CD4-positive, alpha-beta T cell treated with Interleukin-2 at 100 ng/mL for 4 hours (primary cell): Measurements from ENCODE around the gene ADCY7.

Experiments
- DNase-seq: peaks from one replicate; pipeline ENCODE4 v3.0.0-alpha.2; 2020; ENCODE audit warnings: low spot score

Gene ADCY7

DNA sequence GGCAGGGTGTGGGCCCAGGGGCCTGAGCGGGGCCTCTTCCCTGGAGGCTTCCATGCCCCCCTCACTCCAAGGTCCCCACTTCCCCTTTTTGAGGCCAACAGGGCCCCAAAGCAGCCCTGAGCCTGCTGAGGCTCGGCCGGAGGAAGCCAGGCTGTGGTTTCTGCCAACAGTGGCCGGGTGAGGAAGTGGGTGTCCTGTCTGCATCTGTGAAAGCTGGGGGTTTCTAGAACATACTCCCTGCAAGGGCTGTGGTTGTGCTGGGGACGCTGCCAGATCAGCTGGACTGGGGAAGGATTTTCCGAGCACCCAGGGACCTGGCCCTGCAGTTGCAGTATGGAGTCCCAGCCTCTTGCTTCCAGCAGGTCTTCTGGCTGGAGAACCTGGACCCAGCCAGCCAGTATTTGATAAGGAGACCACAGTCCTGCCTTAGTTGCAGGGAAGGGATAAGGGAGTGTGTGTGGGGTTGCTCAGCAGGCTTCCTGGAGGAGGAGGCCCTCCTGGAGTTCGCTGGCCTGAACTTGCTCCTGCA lies 15.7 kb downstream of the ADCY7 start:
- peak; percentile 66 for DNase-seq

DNA sequence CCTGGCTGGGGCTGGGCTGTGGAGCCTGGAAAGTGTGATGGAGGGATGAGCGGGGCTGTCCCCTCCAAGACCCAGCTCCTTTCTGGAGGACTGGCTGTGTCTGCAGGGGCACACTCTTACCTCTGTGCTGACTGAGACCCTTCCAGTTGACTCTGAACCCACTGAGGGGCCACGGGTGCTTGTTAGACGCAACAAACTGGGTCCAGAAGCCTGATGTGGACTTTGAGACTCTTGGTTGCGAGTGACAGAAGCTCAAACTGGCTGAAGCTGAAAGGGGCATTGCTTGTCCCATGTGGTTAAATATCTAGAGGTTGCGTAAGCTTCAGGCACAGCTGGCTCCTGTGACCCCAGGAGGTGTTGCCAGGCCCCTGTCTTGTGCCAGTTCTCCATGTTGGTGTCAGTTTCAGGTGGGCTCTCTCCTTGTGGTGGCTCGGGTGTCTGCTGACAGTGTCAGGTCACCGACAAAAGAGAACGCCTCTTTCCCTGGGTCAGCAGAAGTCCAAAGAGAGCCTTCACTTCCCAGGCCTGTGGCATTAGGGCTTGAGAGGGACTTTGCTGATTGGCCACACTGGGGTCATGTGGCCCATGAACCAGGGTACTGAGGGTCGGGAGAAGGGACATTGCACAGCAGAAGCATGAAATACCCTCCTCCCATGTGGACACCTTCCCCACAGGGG lies 16.7 kb downstream of the ADCY7 start:
- no peak for DNase-seq

GRCh38 chr16:50284131-50284911 lies 18.0 kb downstream of the ADCY7 start:
- no peak for DNase-seq

DNA sequence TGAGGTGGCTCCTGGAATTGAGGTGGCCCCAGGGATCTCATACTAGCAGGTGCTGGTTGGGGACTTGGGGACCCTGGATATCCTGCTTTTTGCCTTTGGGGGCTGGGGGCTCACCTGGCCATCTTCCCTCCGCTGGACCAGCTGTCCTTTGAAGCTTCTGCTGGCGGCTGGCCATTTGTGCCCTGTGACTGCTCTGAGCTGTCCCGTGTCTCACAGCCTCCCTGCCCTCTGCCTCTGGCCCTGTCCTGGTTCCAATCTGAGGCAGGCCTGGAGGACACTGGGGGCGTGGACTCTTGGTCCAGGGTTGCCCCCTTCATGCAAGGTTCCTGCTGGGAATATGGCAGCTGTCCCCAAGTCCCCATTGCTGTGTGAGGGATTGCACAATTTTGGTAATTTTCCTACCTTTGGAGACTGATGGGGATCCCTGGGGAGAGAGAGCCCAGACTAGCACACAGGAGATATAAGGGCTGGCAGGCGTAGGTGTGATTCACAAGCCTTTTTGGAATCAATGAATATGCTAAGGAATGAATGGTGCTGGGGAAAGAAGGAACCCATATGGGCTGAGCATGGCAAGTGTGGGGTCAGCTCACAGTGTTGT lies 19.2 kb downstream of the ADCY7 start:
- no peak for DNase-seq

DNA sequence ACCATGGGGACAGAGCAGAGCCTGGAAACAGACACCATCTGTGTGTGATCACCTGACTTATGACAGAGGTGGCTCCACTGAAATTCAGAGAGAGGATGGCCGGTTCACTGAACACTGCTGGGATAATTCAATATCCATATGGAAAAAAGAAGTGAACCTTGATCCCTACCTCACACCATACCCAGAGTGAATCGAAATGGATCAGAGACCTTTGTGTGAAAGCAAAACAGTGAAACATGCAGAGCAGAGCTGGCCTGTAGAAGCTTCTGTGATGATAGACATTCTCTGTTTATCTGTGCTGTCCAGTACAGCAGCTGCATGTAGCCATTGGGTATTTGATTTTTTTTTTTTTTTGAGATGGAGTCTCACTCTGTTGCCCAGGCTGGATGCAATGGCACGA lies 20.3 kb downstream of the ADCY7 start:
- DNase-seq, result no peak

DNA sequence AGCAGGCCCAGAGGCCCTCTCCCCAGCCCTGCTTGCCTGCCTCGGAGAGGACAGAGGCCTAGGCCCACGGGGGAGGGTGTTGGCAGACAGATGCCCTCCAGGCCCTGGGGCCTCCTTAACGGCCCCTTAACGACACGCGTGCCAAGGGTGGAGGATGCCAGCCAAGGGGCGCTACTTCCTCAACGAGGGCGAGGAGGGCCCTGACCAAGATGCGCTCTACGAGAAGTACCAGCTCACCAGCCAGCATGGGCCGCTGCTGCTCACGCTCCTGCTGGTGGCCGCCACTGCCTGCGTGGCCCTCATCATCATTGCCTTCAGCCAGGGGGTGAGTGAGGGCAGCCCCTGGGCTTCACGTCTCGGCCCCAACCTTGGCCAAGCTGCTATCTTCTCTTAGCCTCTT lies 21.7 kb downstream of the ADCY7 start:
- DNase-seq, result no peak

GRCh38 chr16:50288920-50289319 lies 22.6 kb downstream of the ADCY7 start:
- no peak for DNase-seq

- DNase-seq, result no peak
Observed at GRCh38 chr16:50289950-50290764, 23.8 kb downstream of the ADCY7 start.

DNA sequence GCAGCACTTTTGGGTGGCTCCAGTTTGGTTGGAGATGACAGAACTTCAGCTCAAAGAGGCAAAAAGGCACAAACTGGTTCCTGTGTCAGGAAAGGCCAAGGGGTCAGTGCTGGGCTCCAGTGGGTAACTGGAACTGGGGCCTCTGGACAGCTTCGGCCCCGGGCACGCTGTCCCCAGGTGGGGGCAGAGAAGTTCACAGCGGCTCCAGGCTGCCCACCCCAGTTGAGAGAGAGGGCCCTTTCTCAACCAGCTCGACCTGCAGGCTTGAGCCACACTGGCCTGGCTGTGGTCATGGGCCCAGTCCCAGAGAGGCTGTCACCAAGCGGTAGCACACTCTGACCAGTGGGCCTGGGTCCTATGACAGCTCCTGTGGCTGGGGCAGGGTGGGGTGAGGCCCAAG lies 24.5 kb downstream of the ADCY7 start:
- DNase-seq, result no peak

GRCh38 chr16:50291719-50292565 lies 25.6 kb downstream of the ADCY7 start:
- no peak for DNase-seq

GRCh38 chr16:50292566-50292948 lies 26.2 kb downstream of the ADCY7 start:
- DNase-seq, result no peak

DNA sequence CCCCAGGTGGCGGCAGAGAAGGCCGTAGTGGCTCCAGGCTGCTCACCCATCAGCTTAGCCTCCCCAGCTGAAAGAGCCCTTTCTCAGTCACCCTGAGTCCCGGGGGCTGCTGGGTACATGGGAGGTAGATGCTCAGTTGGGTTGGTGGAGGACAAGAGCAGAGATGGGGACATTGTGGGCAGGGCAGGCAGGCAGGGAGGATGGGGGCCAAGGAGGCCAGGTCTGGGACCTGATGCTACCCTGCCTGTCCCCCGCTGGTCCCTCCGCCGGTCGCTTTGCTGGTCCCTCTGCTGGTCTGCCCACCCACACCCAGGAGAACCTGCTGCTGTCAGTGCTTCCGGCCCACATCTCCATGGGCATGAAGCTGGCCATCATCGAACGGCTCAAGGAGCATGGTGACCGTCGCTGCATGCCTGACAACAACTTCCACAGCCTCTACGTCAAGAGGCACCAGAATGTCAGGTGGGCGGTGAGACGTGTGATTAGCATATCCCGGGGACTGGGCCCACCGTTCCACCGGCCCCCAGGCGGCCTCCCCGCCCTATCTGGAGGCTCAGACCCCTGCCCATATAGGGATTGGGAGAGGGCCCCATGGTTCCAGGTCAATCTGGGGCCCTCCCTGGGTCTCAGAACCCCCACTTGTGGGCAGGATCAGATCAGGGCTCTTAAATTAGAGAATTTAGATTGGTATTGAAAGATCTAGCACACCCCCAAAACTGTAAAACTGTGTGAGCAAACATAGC lies 26.9 kb downstream of the ADCY7 start:
- no peak for DNase-seq

GRCh38 chr16:50293994-50294855 lies 27.9 kb downstream of the ADCY7 start:
- DNase-seq, result no peak

DNA sequence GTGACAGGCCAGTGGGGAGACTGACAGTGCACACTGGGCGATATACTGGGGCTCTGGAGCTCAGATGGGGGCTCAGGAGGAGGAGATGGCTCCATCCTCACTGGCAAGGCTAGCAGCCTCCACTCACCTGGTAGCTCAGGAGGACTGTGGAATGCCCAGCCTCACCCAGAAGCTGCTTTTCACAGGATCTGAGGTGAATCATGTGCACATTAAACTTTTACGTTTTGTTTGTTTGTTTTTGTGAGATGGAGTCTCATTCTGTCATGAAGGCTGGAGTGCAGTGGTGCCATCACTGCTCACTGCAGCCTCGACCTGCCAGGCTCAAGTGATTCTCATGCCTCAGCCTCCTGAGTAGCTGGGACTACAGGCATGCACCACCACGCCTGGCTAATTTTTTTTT lies 28.6 kb downstream of the ADCY7 start:
- DNase-seq, result no peak

- DNase-seq, result no peak
Observed at GRCh38 chr16:50295541-50296132, 29.3 kb downstream of the ADCY7 start.

- no peak for DNase-seq
Observed at GRCh38 chr16:50296807-50297206, 30.5 kb downstream of the ADCY7 start.

GRCh38 chr16:50297301-50298074 lies 31.1 kb downstream of the ADCY7 start:
- no peak for DNase-seq

- DNase-seq, result no peak
Observed at GRCh38 chr16:50298075-50298460, 31.7 kb downstream of the ADCY7 start.
